Body of pancreas (tissue), 4 donors: ENCODE measurements around the gene LRRC3. TPM values are rescaled to one million over a fixed set of nuclear protein-coding genes. Genes with fewer than 3 reads are reported as not detected.
A peak's percentile ranks its signal among the peaks of the same experiment; 100 is the strongest.

Experiments
- ATAC-seq: fragments of 150-250 bp; one replicate; pipeline ENCODE4 v1.9.1; 2016
- DNase-seq, 4 donors: peaks; one replicate each; pipeline ENCODE4 v3.0.0-alpha.2; 2019
- H3K27ac ChIP-seq, 4 donors: fragments of 200-600 bp; sonication (generic); 1 replicate in 3 of 4; 2 replicates in 1 of 4; pipeline versions ENCODE4 v1.5.1 to v1.6.1; 2016 to 2019; ENCODE audit warnings: mild to moderate bottlenecking in 1 of 4, mixed read lengths in 1 of 4, moderate library complexity in 1 of 4
- H3K27me3 ChIP-seq, 2 donors: fragments of 200-600 bp; sonication (generic); one replicate each; pipeline ENCODE4 v1.6.0; 2016; ENCODE audit warnings: mild to moderate bottlenecking in 1 of 2
- H3K36me3 ChIP-seq, 2 donors: fragments of 200-600 bp; sonication (generic); replicated peaks in 1 of 2; 2 replicates each; pipeline ENCODE4 v1.5.1; 2016; ENCODE audit warnings: low read depth in 2 of 2; ENCODE audit not compliant: insufficient read depth in 1 of 2
- H3K4me1 ChIP-seq: fragments of 200-600 bp; sonication (generic); one replicate; pipeline ENCODE4 v1.6.0; 2016
- H3K4me3 ChIP-seq, 2 donors: fragments of 200-600 bp; sonication (generic); 1 replicate in 1 of 2; 2 replicates in 1 of 2; pipeline ENCODE4 v1.5.1; 2016 to 2019
- H3K9me3 ChIP-seq, 3 donors: fragments of 200-600 bp; sonication (generic); 1 replicate in 2 of 3; 2 replicates in 1 of 3; pipeline ENCODE4 v1.5.1; 2016
- CTCF ChIP-seq, 7 experiments: fragments of 450-650 bp in 4 of 7; fragments of 200-600 bp in 3 of 7; sonication (generic) in 3 of 7; IDR thresholded peaks; one replicate each; pipeline ENCODE4 v1.5.1; 2016 to 2019; ENCODE audit warnings: antibody characterized with exemption in 7 of 7
- POLR2A ChIP-seq, 3 donors: fragments of 450-650 bp; IDR thresholded peaks; one replicate each; pipeline ENCODE4 v1.6.1; 2016; ENCODE audit warnings: antibody characterized with exemption in 3 of 3, mild to moderate bottlenecking in 2 of 3
- WGBS, 2 donors: methylation state at CpG; one replicate each; pipeline ENCODE4 v1.1.5; 2017; 5-methylcytosine and 5-hydroxymethylcytosine counted together
- intact Hi-C: fragments of 100-400 bp; cut with DNase I; formaldehyde crosslinking; loops from one replicate; pipeline ENCODE4 v1.15.1; 2023
- total RNA-seq, 2 donors: library from RNA; depleted of rRNA; stranded (reverse); fragments of >200 nt; gene quantifications; one replicate each; pipeline ENCODE4 v1.1.0, GENCODE V29; 2016

LRRC3 gene
- total RNA-seq, 2 donors from 2014 or later, result 0.33 to 1.0 TPM

DNA sequence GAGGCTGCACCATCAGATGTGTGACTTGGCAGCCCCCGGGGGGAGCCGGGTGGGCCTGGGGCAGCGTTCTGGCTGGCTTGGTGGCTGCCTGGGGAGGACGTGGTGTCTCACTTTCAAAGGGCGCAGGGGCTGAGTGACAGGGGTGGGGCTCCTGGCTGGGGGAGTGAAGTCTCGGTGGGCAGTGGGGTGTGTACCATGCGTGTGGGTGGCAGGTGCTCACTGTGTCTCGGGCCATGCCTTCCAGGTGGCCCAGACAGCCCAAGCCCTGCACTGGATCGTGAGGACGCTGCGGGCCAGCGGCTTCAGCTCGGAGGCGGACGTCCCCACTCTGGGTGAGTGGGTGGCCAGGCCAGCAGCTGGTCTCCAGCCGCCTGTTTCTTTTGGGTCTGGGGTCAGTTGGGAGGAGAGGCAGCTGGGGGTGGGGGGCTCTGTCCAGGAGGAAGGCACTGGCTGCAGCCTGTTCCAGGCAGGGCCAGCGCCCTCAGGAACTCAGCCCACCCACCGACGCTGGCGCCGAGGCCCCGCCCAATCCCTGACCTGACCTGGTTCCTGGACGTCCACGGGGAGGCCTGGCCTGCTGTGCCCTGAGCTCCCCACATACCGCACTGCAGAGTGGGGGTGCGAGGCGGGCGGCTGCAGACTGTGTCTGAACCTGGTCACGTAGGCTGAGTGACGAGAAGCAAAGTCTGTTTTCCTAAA is 30.6 kb upstream of the LRRC3 start:
- no peaks in the 10 kb centered on the region for H3K4me1 ChIP-seq
- ATAC-seq, result no peak
- intact Hi-C loops, result no loop called here
- H3K27me3 ChIP-seq, result no peaks in the 10 kb centered on the region
- no peak overlapping the region for H3K4me3 ChIP-seq
- TF ChIP-seq CTCF (IDR thresholded peaks at IDR 0.05) (no peak), POLR2A (IDR thresholded peaks at IDR 0.05) (no peak)
- WGBS, 2 donors, result 61 to 77% methylated on average over 8 to 27 of the region's 30 CpGs
- no peak overlapping the region for H3K27ac ChIP-seq
- no peaks in the 10 kb centered on the region for H3K9me3 ChIP-seq
- no peaks in the 10 kb centered on the region for H3K36me3 ChIP-seq
- no peak for DNase-seq

GRCh38 chr21:44425307-44425894 is 29.9 kb upstream of the LRRC3 start:
- Histone ChIP-seq H3K9me3 (no peaks in the 10 kb centered on the region), H3K4me1 (no peaks in the 10 kb centered on the region), H3K36me3 (no peaks in the 10 kb centered on the region), H3K4me3 (no peak overlapping the region), H3K27ac (no peak overlapping the region), H3K27me3 (no peaks in the 10 kb centered on the region)
- ATAC-seq (no peak), DNase-seq (peak in 1 of 4 donors; percentile 10)
- 67 to 71% methylated on average over 7 to 40 of the region's 40 CpGs for WGBS, 2 donors
- TF ChIP-seq CTCF (IDR thresholded peaks at IDR 0.05), result no peak
- TF ChIP-seq POLR2A (IDR thresholded peaks at IDR 0.05), result no peak
- intact Hi-C loops, result no loop called here

GRCh38 chr21:44425895-44426662 is 29.2 kb upstream of the LRRC3 start:
- H3K27ac ChIP-seq, result no peak overlapping the region
- no peaks in the 10 kb centered on the region for H3K9me3 ChIP-seq
- ATAC-seq (no peak), DNase-seq (no peak)
- no peak overlapping the region for H3K4me3 ChIP-seq
- 64 to 77% methylated on average over 5 to 13 of the region's 13 CpGs for WGBS, 2 donors
- no peak for TF ChIP-seq CTCF (IDR thresholded peaks at IDR 0.05)
- no peak for TF ChIP-seq POLR2A (IDR thresholded peaks at IDR 0.05)
- no peaks in the 10 kb centered on the region for H3K36me3 ChIP-seq
- H3K27me3 ChIP-seq, result no peaks in the 10 kb centered on the region
- intact Hi-C loops, result no loop called here
- no peaks in the 10 kb centered on the region for H3K4me1 ChIP-seq

DNA sequence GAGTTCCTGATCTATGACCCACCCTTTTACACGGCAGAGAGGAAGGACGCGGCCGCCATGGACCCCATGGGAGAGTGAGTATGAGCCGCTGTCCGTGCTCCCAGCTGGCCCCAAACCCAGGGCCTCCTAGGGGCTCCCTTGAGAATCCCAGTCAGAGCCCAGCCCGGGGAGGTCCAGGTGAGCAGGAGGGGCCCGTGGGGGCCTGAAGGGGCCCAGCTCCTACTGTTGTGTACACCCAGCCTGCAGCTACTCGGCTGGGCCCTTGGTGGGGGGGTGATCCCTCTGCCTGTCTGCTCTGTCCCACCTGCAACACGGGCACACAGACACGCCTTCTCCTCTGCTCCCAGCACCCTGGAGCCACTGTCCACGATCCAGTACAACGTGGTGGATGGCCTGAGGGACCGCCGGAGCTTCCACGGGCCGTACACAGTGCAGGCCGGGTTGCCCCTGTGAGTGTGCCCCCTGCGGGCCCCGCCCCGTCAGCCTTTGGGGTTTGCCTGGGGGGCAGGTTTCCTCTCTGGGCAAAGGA is 28.6 kb upstream of the LRRC3 start:
- 69% methylated on average over 11 to 18 of the region's 21 CpGs for WGBS, 2 donors
- no peaks in the 10 kb centered on the region for H3K9me3 ChIP-seq
- intact Hi-C loops, result no loop called here
- H3K4me3 ChIP-seq, result no peak overlapping the region
- ATAC-seq, result no peak
- no peaks in the 10 kb centered on the region for H3K27me3 ChIP-seq
- no peaks in the 10 kb centered on the region for H3K4me1 ChIP-seq
- no peaks in the 10 kb centered on the region for H3K36me3 ChIP-seq
- peak in 1 of 4 donors; percentile 9 for DNase-seq
- TF ChIP-seq POLR2A (IDR thresholded peaks at IDR 0.05) (no peak), CTCF (IDR thresholded peaks at IDR 0.05) (no peak)
- no peak overlapping the region for H3K27ac ChIP-seq
